ENCODE measurements around the gene F5.

DNA sequence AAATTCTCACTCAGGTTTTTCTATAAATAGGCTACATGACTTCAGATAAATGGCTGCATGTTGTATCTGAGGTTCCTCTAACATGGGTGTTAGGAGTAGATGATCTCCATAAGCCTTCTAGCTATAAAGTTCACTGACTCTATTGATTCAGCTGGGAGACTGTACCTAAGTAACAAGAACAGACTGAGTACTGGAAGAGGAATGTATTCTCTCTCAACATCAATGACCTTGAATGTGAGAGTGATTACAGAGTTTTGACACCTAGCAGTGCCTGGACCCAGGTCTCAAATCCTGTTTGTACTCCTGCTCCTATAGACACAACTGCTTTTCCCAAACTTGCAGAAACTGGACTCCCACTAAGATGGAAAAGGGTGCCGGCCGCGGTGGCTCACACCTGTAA is 91.9 kb downstream of the F5 start:
- TF ChIP-seq POLR2A (IDR thresholded peaks at IDR 0.05; ENCODE audit: low read length) (no peak), GATA1 (IDR thresholded peaks at IDR 0.05; ENCODE audit: low read depth, low read length) (no peak)
